Esophagus muscularis mucosa (tissue), 4 donors: ENCODE data around the gene ANAPC10. TPM values are rescaled to one million over a fixed set of nuclear protein-coding genes. Genes with fewer than 3 reads are reported as not detected.

Experiments used
- DNase-seq: peaks from one replicate; pipeline ENCODE4 v3.0.0-alpha.2; 2017; ENCODE audit errors: extremely low spot score
- H3K27ac ChIP-seq, 4 donors: fragments of 200-600 bp; sonication (generic); replicated peaks in 1 of 4; 1 replicate in 3 of 4; 2 replicates in 1 of 4; pipeline ENCODE4 v1.5.1; 2016 to 2019; ENCODE audit warnings: mild to moderate bottlenecking in 1 of 4
- H3K27me3 ChIP-seq, 4 donors: fragments of 200-600 bp; sonication (generic); one replicate each; pipeline versions ENCODE4 v1.5.1 to v1.6.0; 2016 to 2019
- H3K36me3 ChIP-seq, 4 donors: fragments of 200-600 bp; sonication (generic); one replicate each; pipeline ENCODE4 v1.5.1; 2016 to 2019
- H3K4me1 ChIP-seq, 4 donors: fragments of 200-600 bp; sonication (generic); one replicate each; pipeline ENCODE4 v1.5.1; 2016 to 2019
- H3K4me3 ChIP-seq, 4 donors: fragments of 200-600 bp; sonication (generic); 1 replicate in 2 of 4; 2 replicates in 2 of 4; pipeline ENCODE4 v1.5.1; 2016 to 2019; ENCODE audit warnings: mild to moderate bottlenecking in 4 of 4, moderate library complexity in 1 of 4
- H3K9me3 ChIP-seq, 4 donors: fragments of 200-600 bp; sonication (generic); 1 replicate in 3 of 4; 2 replicates in 1 of 4; pipeline ENCODE4 v1.5.1; 2016 to 2019
- EP300 ChIP-seq: sonication (generic); formaldehyde crosslinking; IDR thresholded peaks from one replicate; pipeline ENCODE4 v1.6.1; 2017; ENCODE audit warnings: antibody characterized with exemption
- POLR2A ChIP-seq: fragments of 450-650 bp; IDR thresholded peaks from one replicate; pipeline ENCODE4 v1.6.1; 2017; ENCODE audit warnings: antibody characterized with exemption, moderate library complexity, mild to moderate bottlenecking, low read depth
- POLR2AphosphoS5 ChIP-seq, 2 donors: sonication (generic); formaldehyde crosslinking; IDR thresholded peaks; one replicate each; pipeline ENCODE4 v1.6.1; 2017; ENCODE audit warnings: antibody characterized with exemption in 2 of 2
- WGBS: methylation state at CpG from one replicate; pipeline ENCODE4 v1.1.5; 2018; 5-methylcytosine and 5-hydroxymethylcytosine counted together
- intact Hi-C: fragments of 100-400 bp; cut with DNase I; formaldehyde crosslinking; loops from one replicate; pipeline ENCODE4 v1.15.1; 2023
- total RNA-seq, 4 donors: library from RNA; depleted of rRNA; stranded (reverse); fragments of >200 nt; gene quantifications; one replicate each; pipeline versions ENCODE4 v1.1.0 to v1.2.1, GENCODE V29; 2016
- TF ChIP-seq, protein P1 (sequence below), 3 experiments: fragments of 200-600 bp in 2 of 3; fragments of 450-650 bp in 1 of 3; sonication (generic) in 2 of 3; IDR thresholded peaks; one replicate each; pipeline ENCODE4 v1.5.1; 2017 to 2019; ENCODE audit warnings: antibody characterized with exemption in 3 of 3, mild to moderate bottlenecking in 2 of 3, moderate library complexity in 1 of 3

ANAPC10 gene
- total RNA-seq, 4 donors from 2014 or later: 17.8 to 32.0 (median 21.3) TPM

DNA sequence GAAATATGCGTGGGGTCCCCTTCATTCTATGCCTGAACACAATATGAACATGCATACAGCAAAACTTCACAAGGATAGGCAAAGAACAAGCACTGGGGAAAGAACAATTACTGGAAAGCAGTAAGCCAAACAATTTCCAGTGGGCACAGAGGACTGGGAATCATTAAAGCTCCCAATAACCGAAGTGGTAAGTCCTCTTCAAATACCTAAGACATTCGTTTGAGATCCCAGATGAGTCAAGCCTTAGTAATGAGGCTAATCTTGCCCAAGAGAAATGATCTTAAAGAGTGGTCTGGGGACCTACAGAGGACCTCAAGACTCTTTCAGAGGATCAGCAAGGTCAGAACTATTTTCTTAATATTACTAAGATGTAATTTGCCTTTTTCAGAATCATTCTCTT, 28.6 kb downstream of the ANAPC10 start:
- intact Hi-C loops: loop anchor here (10.0 kb wide), 1 partner anchor 895 kb away; no protein-coding TSS in a partner anchor

DNA sequence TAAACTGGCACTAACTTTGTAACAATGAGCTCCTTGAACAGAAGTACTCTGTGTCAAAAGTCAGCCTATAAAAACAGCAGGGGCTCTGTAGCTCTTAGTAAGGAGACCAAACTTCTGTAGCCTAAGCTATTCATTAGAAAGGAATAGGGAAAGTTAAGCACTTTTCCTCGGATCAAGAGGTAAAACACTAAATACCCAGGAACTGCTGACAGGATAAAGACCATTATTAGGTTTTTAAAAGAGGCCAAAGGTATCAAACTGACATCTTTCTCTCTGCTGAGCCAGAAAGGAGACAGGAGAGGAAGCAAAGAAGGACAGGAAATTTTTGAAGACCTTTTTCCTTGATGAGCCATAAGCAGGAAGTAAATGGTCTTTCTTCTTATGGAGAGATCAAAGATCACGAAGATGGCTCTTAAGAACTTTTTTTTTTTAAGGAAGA, 31.9 kb downstream of the ANAPC10 start:
- intact Hi-C loops: loop anchor here (10.0 kb wide), 1 partner anchor 891 kb away; no protein-coding TSS in a partner anchor
- Histone ChIP-seq H3K4me1 (peaks cover 0 to 9% (median 7%) of the 10 kb centered on the region in 4 donors), H3K27ac (no peak overlapping the region), H3K27me3 (no peaks in the 10 kb centered on the region), H3K36me3 (peaks cover 0 to 14% (median 3%) of the 10 kb centered on the region in 4 donors), H3K4me3 (no peak overlapping the region), H3K9me3 (no peaks in the 10 kb centered on the region)
- WGBS: 55% methylated on average over 2 of the region's 2 CpGs
- DNase-seq: no peak
- TF ChIP-seq POLR2AphosphoS5 (IDR thresholded peaks at IDR 0.05) (no peak), POLR2A (no peak), EP300 (no peak)
- TF ChIP-seq, protein P1, sequence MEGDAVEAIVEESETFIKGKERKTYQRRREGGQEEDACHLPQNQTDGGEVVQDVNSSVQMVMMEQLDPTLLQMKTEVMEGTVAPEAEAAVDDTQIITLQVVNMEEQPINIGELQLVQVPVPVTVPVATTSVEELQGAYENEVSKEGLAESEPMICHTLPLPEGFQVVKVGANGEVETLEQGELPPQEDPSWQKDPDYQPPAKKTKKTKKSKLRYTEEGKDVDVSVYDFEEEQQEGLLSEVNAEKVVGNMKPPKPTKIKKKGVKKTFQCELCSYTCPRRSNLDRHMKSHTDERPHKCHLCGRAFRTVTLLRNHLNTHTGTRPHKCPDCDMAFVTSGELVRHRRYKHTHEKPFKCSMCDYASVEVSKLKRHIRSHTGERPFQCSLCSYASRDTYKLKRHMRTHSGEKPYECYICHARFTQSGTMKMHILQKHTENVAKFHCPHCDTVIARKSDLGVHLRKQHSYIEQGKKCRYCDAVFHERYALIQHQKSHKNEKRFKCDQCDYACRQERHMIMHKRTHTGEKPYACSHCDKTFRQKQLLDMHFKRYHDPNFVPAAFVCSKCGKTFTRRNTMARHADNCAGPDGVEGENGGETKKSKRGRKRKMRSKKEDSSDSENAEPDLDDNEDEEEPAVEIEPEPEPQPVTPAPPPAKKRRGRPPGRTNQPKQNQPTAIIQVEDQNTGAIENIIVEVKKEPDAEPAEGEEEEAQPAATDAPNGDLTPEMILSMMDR (IDR thresholded peaks at IDR 0.05): no peak

More for the DNA sequence above, 28.6 kb downstream of the ANAPC10 start:
- no peak for DNase-seq
- no peak overlapping the region for H3K4me3 ChIP-seq
- H3K36me3 ChIP-seq: peaks cover 0 to 7% (median 3%) of the 10 kb centered on the region in 4 donors
- H3K4me1 ChIP-seq: peaks cover 0 to 9% (median 7%) of the 10 kb centered on the region in 4 donors
- 90% methylated on average over 3 of the region's 3 CpGs for WGBS
- H3K27me3 ChIP-seq: no peaks in the 10 kb centered on the region
- H3K9me3 ChIP-seq: no peaks in the 10 kb centered on the region
- no peak for TF ChIP-seq EP300
- TF ChIP-seq POLR2A: no peak
- TF ChIP-seq, protein P1 (IDR thresholded peaks at IDR 0.05): no peak
- no peak for TF ChIP-seq POLR2AphosphoS5 (IDR thresholded peaks at IDR 0.05)
- H3K27ac ChIP-seq: no peak overlapping the region

DNA sequence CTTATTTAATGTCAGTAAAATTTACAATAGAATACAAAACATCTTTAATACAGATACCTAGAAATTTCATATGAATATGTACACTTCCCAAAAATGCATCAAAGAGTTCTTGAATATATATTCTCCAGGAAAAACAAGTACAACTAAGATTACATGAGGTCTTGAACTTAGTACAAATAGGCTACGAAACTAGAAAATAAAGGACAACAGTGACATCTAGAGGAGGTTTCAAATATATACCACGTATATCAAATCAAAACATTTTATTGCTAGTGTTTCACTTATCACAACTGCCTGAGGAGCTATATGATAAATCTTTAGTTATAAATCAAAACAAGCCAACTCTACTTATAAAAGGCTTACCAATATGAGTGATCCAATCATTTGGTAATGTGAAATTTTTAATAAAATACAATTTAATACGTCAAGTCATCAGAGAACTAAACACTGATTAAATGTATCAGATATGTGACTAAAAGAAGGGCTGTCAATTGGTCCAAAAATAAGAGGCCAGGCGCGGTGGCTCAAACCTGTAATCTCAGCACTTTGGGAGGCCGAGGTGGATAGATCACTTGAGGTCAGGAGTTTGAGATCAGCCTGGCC, 36.6 kb downstream of the ANAPC10 start:
- no peak for DNase-seq
- intact Hi-C loops: loop anchor here (10.0 kb wide), 1 partner anchor 887 kb away; no protein-coding TSS in a partner anchor
- Histone ChIP-seq H3K4me3 (no peak overlapping the region), H3K36me3 (peaks cover 0 to 9% (median 0%) of the 10 kb centered on the region in 4 donors), H3K27ac (no peak overlapping the region), H3K9me3 (no peaks in the 10 kb centered on the region), H3K27me3 (no peaks in the 10 kb centered on the region), H3K4me1 (peaks cover 0 to 8% (median 7%) of the 10 kb centered on the region in 4 donors)
- no peak for TF ChIP-seq POLR2A
- TF ChIP-seq, protein P1 (IDR thresholded peaks at IDR 0.05): peak; percentile 35 to 54 (median 48)
- TF ChIP-seq EP300: no peak
- no peak for TF ChIP-seq POLR2AphosphoS5 (IDR thresholded peaks at IDR 0.05)
- 62% methylated on average over 6 of the region's 6 CpGs for WGBS

DNA sequence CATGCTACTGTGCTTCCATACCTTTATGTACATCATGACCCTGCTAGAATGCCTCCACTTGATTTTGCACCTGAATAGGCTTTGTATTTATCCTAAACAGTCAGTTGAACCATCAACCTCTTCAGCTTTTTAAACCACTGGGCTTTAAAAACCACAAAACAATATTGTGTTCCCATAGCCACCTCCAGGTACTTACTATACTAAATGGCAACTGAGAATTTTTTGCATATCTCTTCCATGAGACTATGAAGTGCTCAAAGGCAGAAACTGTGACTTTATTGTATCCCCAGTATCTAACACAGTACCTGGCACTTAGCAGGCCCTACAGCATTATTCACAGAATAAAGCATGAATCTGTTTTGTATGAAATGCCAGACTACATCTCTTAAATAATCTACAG, 39.7 kb downstream of the ANAPC10 start:
- no peak overlapping the region for H3K27ac ChIP-seq
- H3K9me3 ChIP-seq: no peaks in the 10 kb centered on the region
- TF ChIP-seq POLR2AphosphoS5 (IDR thresholded peaks at IDR 0.05) (no peak), POLR2A (no peak), EP300 (no peak)
- TF ChIP-seq, protein P1 (IDR thresholded peaks at IDR 0.05): no peak
- H3K36me3 ChIP-seq: peaks cover 0 to 9% (median 0%) of the 10 kb centered on the region in 4 donors
- no peak overlapping the region for H3K4me3 ChIP-seq
- no peak for DNase-seq
- no peaks in the 10 kb centered on the region for H3K27me3 ChIP-seq
- intact Hi-C loops: no loop called here
- no peaks in the 10 kb centered on the region for H3K4me1 ChIP-seq
